Measurements from ENCODE around the gene EFNA4. TPM values are rescaled to one million over a fixed set of nuclear protein-coding genes. Genes with fewer than 3 reads are reported as not detected.

Gene EFNA4
- total RNA-seq, 2 donors from 2014 or later: 2.6 to 4.9 TPM

- Mint-ChIP-seq H3K4me1 (peaks cover 35% of the 10 kb centered on the region), H3K4me3 (peak overlapping the region; percentile 96), H3K27me3 (peaks cover 23% of the 10 kb centered on the region), H3K36me3 (ENCODE audit: low read depth) (peaks cover 4% of the 10 kb centered on the region), H3K27ac (peak overlapping the region; percentile 91)
- no peaks in the 10 kb centered on the region for H3K9me3 ChIP-seq (ENCODE audit: control insufficient read depth, low read length, poor library complexity, severe bottlenecking)
- peak; percentile 37 for ATAC-seq
- peak; percentile 45 to 75 (median 61) for DNase-seq
Observed at GRCh38 chr1:155085504-155086127, 22.1 kb downstream of the EFNA4 start.

GRCh38 chr1:155086128-155086741, 22.7 kb downstream of the EFNA4 start:
- peaks cover 21% of the 10 kb centered on the region for H3K27me3 Mint-ChIP-seq
- H3K4me1 Mint-ChIP-seq: peaks cover 35% of the 10 kb centered on the region
- H3K9me3 ChIP-seq (ENCODE audit: control insufficient read depth, low read length, poor library complexity, severe bottlenecking): no peaks in the 10 kb centered on the region
- ATAC-seq (peak; percentile 22), DNase-seq (peak; percentile 73 to 81 (median 74))
- H3K36me3 Mint-ChIP-seq (ENCODE audit: low read depth): peaks cover 4% of the 10 kb centered on the region
- H3K27ac Mint-ChIP-seq: peak overlapping the region; percentile 91
- H3K4me3 Mint-ChIP-seq: peak overlapping the region; percentile 96

- Mint-ChIP-seq H3K36me3 (ENCODE audit: low read depth) (no peaks in the 10 kb centered on the region), H3K27ac (peak overlapping the region; percentile 91), H3K4me3 (peak overlapping the region; percentile 96), H3K4me1 (peaks cover 35% of the 10 kb centered on the region), H3K27me3 (peaks cover 13% of the 10 kb centered on the region)
- DNase-seq: no peak
- no peak for ATAC-seq
- H3K9me3 ChIP-seq (ENCODE audit: control insufficient read depth, low read length, poor library complexity, severe bottlenecking): no peaks in the 10 kb centered on the region
Observed at GRCh38 chr1:155086856-155087535, 23.5 kb downstream of the EFNA4 start.

GRCh38 chr1:155091071-155092051, 27.8 kb downstream of the EFNA4 start:
- DNase-seq (peak; percentile 70 to 80 (median 70)), ATAC-seq (peak; percentile 80)
- peaks cover 8% of the 10 kb centered on the region for H3K27me3 Mint-ChIP-seq
- H3K36me3 Mint-ChIP-seq (ENCODE audit: low read depth): no peaks in the 10 kb centered on the region
- no peaks in the 10 kb centered on the region for H3K9me3 ChIP-seq (ENCODE audit: control insufficient read depth, low read length, poor library complexity, severe bottlenecking)
- no peak overlapping the region for H3K27ac Mint-ChIP-seq
- H3K4me1 Mint-ChIP-seq: peaks cover 11% of the 10 kb centered on the region
- no peak overlapping the region for H3K4me3 Mint-ChIP-seq

GRCh38 chr1:155092131-155092530, 28.6 kb downstream of the EFNA4 start:
- Mint-ChIP-seq H3K4me3 (no peak overlapping the region), H3K27me3 (peaks cover 8% of the 10 kb centered on the region), H3K27ac (no peak overlapping the region), H3K36me3 (ENCODE audit: low read depth) (no peaks in the 10 kb centered on the region), H3K4me1 (peaks cover 10% of the 10 kb centered on the region)
- DNase-seq (no peak), ATAC-seq (no peak)
- no peaks in the 10 kb centered on the region for H3K9me3 ChIP-seq (ENCODE audit: control insufficient read depth, low read length, poor library complexity, severe bottlenecking)

GRCh38 chr1:155092641-155093040, 29.1 kb downstream of the EFNA4 start:
- Mint-ChIP-seq H3K4me1 (peaks cover 10% of the 10 kb centered on the region), H3K27ac (no peak overlapping the region), H3K36me3 (ENCODE audit: low read depth) (no peaks in the 10 kb centered on the region), H3K4me3 (peak overlapping the region; percentile 36), H3K27me3 (peaks cover 8% of the 10 kb centered on the region)
- no peaks in the 10 kb centered on the region for H3K9me3 ChIP-seq (ENCODE audit: control insufficient read depth, low read length, poor library complexity, severe bottlenecking)
- DNase-seq (no peak), ATAC-seq (no peak)

GRCh38 chr1:155093911-155094621, 30.5 kb downstream of the EFNA4 start:
- Mint-ChIP-seq H3K4me1 (peaks cover 8% of the 10 kb centered on the region), H3K36me3 (ENCODE audit: low read depth) (no peaks in the 10 kb centered on the region), H3K27ac (no peak overlapping the region), H3K27me3 (peaks cover 8% of the 10 kb centered on the region), H3K4me3 (no peak overlapping the region)
- DNase-seq: no peak
- peak; percentile 66 for ATAC-seq
- no peaks in the 10 kb centered on the region for H3K9me3 ChIP-seq (ENCODE audit: control insufficient read depth, low read length, poor library complexity, severe bottlenecking)

- Mint-ChIP-seq H3K27ac (no peak overlapping the region), H3K4me3 (no peak overlapping the region), H3K4me1 (peaks cover 8% of the 10 kb centered on the region), H3K27me3 (peaks cover 8% of the 10 kb centered on the region), H3K36me3 (ENCODE audit: low read depth) (no peaks in the 10 kb centered on the region)
- DNase-seq: no peak
- H3K9me3 ChIP-seq (ENCODE audit: control insufficient read depth, low read length, poor library complexity, severe bottlenecking): no peaks in the 10 kb centered on the region
- no peak for ATAC-seq
Observed at GRCh38 chr1:155094622-155094948, 31.0 kb downstream of the EFNA4 start.

GRCh38 chr1:155099331-155099730, 35.8 kb downstream of the EFNA4 start:
- Mint-ChIP-seq H3K27ac (no peak overlapping the region), H3K4me1 (no peaks in the 10 kb centered on the region), H3K36me3 (ENCODE audit: low read depth) (no peaks in the 10 kb centered on the region), H3K4me3 (no peak overlapping the region), H3K27me3 (peaks cover 13% of the 10 kb centered on the region)
- no peaks in the 10 kb centered on the region for H3K9me3 ChIP-seq (ENCODE audit: control insufficient read depth, low read length, poor library complexity, severe bottlenecking)
- no peak for DNase-seq
- ATAC-seq: no peak

GRCh38 chr1:155103325-155103724, 39.8 kb downstream of the EFNA4 start:
- H3K36me3 Mint-ChIP-seq (ENCODE audit: low read depth): peaks cover 3% of the 10 kb centered on the region
- no peaks in the 10 kb centered on the region for H3K4me1 Mint-ChIP-seq
- H3K4me3 Mint-ChIP-seq: no peak overlapping the region
- DNase-seq (no peak), ATAC-seq (no peak)
- H3K27ac Mint-ChIP-seq: no peak overlapping the region
- H3K9me3 ChIP-seq (ENCODE audit: control insufficient read depth, low read length, poor library complexity, severe bottlenecking): no peaks in the 10 kb centered on the region
- peaks cover 17% of the 10 kb centered on the region for H3K27me3 Mint-ChIP-seq

- H3K9me3 ChIP-seq (ENCODE audit: control insufficient read depth, low read length, poor library complexity, severe bottlenecking): no peaks in the 10 kb centered on the region
- peaks cover 4% of the 10 kb centered on the region for H3K4me1 Mint-ChIP-seq
- H3K27ac Mint-ChIP-seq: no peak overlapping the region
- H3K36me3 Mint-ChIP-seq (ENCODE audit: low read depth): peaks cover 3% of the 10 kb centered on the region
- no peak overlapping the region for H3K4me3 Mint-ChIP-seq
- peaks cover 17% of the 10 kb centered on the region for H3K27me3 Mint-ChIP-seq
- no peak for DNase-seq
- no peak for ATAC-seq
Observed at GRCh38 chr1:155104605-155105534, 41.3 kb downstream of the EFNA4 start.

GRCh38 chr1:155105604-155106011, 42.1 kb downstream of the EFNA4 start:
- Mint-ChIP-seq H3K27me3 (peaks cover 22% of the 10 kb centered on the region), H3K4me3 (no peak overlapping the region), H3K36me3 (ENCODE audit: low read depth) (peaks cover 3% of the 10 kb centered on the region), H3K4me1 (peaks cover 4% of the 10 kb centered on the region), H3K27ac (no peak overlapping the region)
- no peaks in the 10 kb centered on the region for H3K9me3 ChIP-seq (ENCODE audit: control insufficient read depth, low read length, poor library complexity, severe bottlenecking)
- no peak for ATAC-seq
- no peak for DNase-seq
